Left renal pelvis (tissue), 4 donors: ENCODE results near the gene FTO. TPM values are rescaled to one million over a fixed set of nuclear protein-coding genes. Genes with fewer than 3 reads are reported as not detected.

Experiments
- DNase-seq, 4 donors: peaks; one replicate each; pipeline ENCODE4 v3.0.0-alpha.2; 2013; ENCODE audit warnings: low read depth in 4 of 4, low spot score in 3 of 4
- polyA plus RNA-seq, 4 donors: library from polyadenylated mRNA; unstranded; fragments of 120-200 nt; gene quantifications; one replicate each; pipeline ENCODE4 v1.2.1, GENCODE V29; 2013; ENCODE audit not compliant: insufficient read length in 4 of 4

FTO gene
- polyA plus RNA-seq, 4 donors = 84.1 to 104 (median 96.4) TPM

GRCh38 chr16:53985861-53986260, 281.9 kb downstream of the FTO start:
- no peak for DNase-seq

- DNase-seq = no peak
These were observed 282.8 kb downstream of the FTO start for GRCh38 chr16:53986793-53987192.

- no peak for DNase-seq
These were observed 284.2 kb downstream of the FTO start for GRCh38 chr16:53988136-53988535.

- DNase-seq = no peak
These were observed 285.6 kb downstream of the FTO start for GRCh38 chr16:53989597-53989996.

- peak in 2 of 4 donors; percentile 6 to 16 for DNase-seq
These were observed 287.9 kb downstream of the FTO start for GRCh38 chr16:53991754-53992378.

- DNase-seq = no peak
These were observed 291.4 kb downstream of the FTO start for GRCh38 chr16:53995378-53995777.

GRCh38 chr16:53996961-53997360, 293.0 kb downstream of the FTO start:
- no peak for DNase-seq

- no peak for DNase-seq
These were observed 294.3 kb downstream of the FTO start for GRCh38 chr16:53998024-53998810.

GRCh38 chr16:53998966-53999522, 295.1 kb downstream of the FTO start:
- no peak for DNase-seq

GRCh38 chr16:53999841-54000240, 295.9 kb downstream of the FTO start:
- DNase-seq = no peak

GRCh38 chr16:54000361-54000760, 296.4 kb downstream of the FTO start:
- DNase-seq = no peak

GRCh38 chr16:54006693-54007092, 302.7 kb downstream of the FTO start:
- no peak for DNase-seq

GRCh38 chr16:54007504-54007903, 303.5 kb downstream of the FTO start:
- no peak for DNase-seq

GRCh38 chr16:54009464-54010176, 305.7 kb downstream of the FTO start:
- no peak for DNase-seq

- no peak for DNase-seq
These were observed 311.2 kb downstream of the FTO start for GRCh38 chr16:54015147-54015546.

GRCh38 chr16:54022362-54022761, 318.4 kb downstream of the FTO start:
- DNase-seq = no peak

- DNase-seq = no peak
These were observed 322.5 kb downstream of the FTO start for GRCh38 chr16:54026456-54026855.

- no peak for DNase-seq
These were observed 323.1 kb downstream of the FTO start for GRCh38 chr16:54027062-54027461.

GRCh38 chr16:54027558-54027957, 323.6 kb downstream of the FTO start:
- no peak for DNase-seq

GRCh38 chr16:54027995-54028394, 324.0 kb downstream of the FTO start:
- DNase-seq = no peak

GRCh38 chr16:54030451-54030850, 326.5 kb downstream of the FTO start:
- DNase-seq = no peak
